Nephron (organoid): Measurements from ENCODE around the gene PTPA.
"Not testable (repeated sequence)": the region's sequence is repeated elsewhere in the genome, so short reads cannot be mapped to it uniquely, and the experiment has no call there.

Source experiments
- H3K27ac Mint-ChIP-seq, 3 experiments: 2 replicates each; pipeline ENCODE4 v1.8.0; 2020; ENCODE audit warnings: mixed read lengths in 3 of 3, mild to moderate bottlenecking in 2 of 3, moderate library complexity in 1 of 3
- H3K27me3 Mint-ChIP-seq: 2 replicates; pipeline ENCODE4 v1.8.0; 2021; ENCODE audit warnings: low read depth, mild to moderate bottlenecking, moderate library complexity, mixed read lengths
- H3K36me3 Mint-ChIP-seq: 2 replicates; pipeline ENCODE4 v1.8.0; 2020; ENCODE audit warnings: low read depth, mixed read lengths
- H3K4me1 Mint-ChIP-seq: 2 replicates; pipeline ENCODE4 v1.8.0; 2020; ENCODE audit warnings: mixed read lengths
- H3K4me3 Mint-ChIP-seq, 3 experiments: 2 replicates each; pipeline ENCODE4 v1.8.0; 2020; ENCODE audit warnings: mild to moderate bottlenecking in 3 of 3, mixed read lengths in 3 of 3, moderate library complexity in 2 of 3
- H3K9me3 Mint-ChIP-seq: 2 replicates; pipeline ENCODE4 v1.8.0; 2020; ENCODE audit warnings: mixed read lengths
- TF ChIP-seq, protein P1 (sequence below), 3 experiments: fragments of 200-600 bp; sonication (generic); IDR thresholded peaks; one replicate each; pipeline ENCODE4 v1.5.0; 2021; ENCODE audit warnings: antibody characterized with exemption in 3 of 3; ENCODE audit not compliant: unreplicated experiment in 3 of 3

PTPA gene

GRCh38 chr9:129160712-129161533 lies 49.7 kb downstream of the PTPA start:
- peaks cover 4% of the 10 kb centered on the region for H3K36me3 Mint-ChIP-seq
- H3K4me1 Mint-ChIP-seq: peaks cover 9% of the 10 kb centered on the region
- H3K27me3 Mint-ChIP-seq: no peaks in the 10 kb centered on the region
- peaks cover 3% of the 10 kb centered on the region for H3K9me3 Mint-ChIP-seq
- TF ChIP-seq, protein P1, sequence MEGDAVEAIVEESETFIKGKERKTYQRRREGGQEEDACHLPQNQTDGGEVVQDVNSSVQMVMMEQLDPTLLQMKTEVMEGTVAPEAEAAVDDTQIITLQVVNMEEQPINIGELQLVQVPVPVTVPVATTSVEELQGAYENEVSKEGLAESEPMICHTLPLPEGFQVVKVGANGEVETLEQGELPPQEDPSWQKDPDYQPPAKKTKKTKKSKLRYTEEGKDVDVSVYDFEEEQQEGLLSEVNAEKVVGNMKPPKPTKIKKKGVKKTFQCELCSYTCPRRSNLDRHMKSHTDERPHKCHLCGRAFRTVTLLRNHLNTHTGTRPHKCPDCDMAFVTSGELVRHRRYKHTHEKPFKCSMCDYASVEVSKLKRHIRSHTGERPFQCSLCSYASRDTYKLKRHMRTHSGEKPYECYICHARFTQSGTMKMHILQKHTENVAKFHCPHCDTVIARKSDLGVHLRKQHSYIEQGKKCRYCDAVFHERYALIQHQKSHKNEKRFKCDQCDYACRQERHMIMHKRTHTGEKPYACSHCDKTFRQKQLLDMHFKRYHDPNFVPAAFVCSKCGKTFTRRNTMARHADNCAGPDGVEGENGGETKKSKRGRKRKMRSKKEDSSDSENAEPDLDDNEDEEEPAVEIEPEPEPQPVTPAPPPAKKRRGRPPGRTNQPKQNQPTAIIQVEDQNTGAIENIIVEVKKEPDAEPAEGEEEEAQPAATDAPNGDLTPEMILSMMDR (IDR thresholded peaks at IDR 0.05; ENCODE audit: unreplicated experiment in 3 of 3): no peak
- peak overlapping the region in 2 of 3 experiments; percentile 9 to 26 for H3K27ac Mint-ChIP-seq
- no peak overlapping the region for H3K4me3 Mint-ChIP-seq

GRCh38 chr9:129161534-129161837 lies 50.3 kb downstream of the PTPA start:
- TF ChIP-seq, protein P1 (IDR thresholded peaks at IDR 0.05; ENCODE audit: unreplicated experiment in 3 of 3): no peak
- no peaks in the 10 kb centered on the region for H3K27me3 Mint-ChIP-seq
- H3K36me3 Mint-ChIP-seq: peaks cover 4% of the 10 kb centered on the region
- no peak overlapping the region for H3K4me3 Mint-ChIP-seq
- H3K9me3 Mint-ChIP-seq: peaks cover 3% of the 10 kb centered on the region
- H3K4me1 Mint-ChIP-seq: peaks cover 13% of the 10 kb centered on the region
- H3K27ac Mint-ChIP-seq: peak overlapping the region in 2 of 3 experiments; percentile 9 to 26

GRCh38 chr9:129162497-129163197 lies 51.4 kb downstream of the PTPA start:
- TF ChIP-seq, protein P1 (IDR thresholded peaks at IDR 0.05; ENCODE audit: unreplicated experiment in 3 of 3): no peak
- H3K27me3 Mint-ChIP-seq: no peaks in the 10 kb centered on the region
- no peak overlapping the region for H3K27ac Mint-ChIP-seq
- H3K36me3 Mint-ChIP-seq: peaks cover 4% of the 10 kb centered on the region
- H3K4me3 Mint-ChIP-seq: no peak overlapping the region
- peaks cover 3% of the 10 kb centered on the region for H3K9me3 Mint-ChIP-seq
- peaks cover 23% of the 10 kb centered on the region for H3K4me1 Mint-ChIP-seq

- not testable (repeated sequence) for H3K4me3 Mint-ChIP-seq, H3K27me3 Mint-ChIP-seq, H3K36me3 Mint-ChIP-seq, H3K9me3 Mint-ChIP-seq
- Mint-ChIP-seq H3K4me1 (peaks cover 29% of the 10 kb centered on the region), H3K27ac (peak overlapping the region in 1 of 3 experiments; percentile 98)
These were observed 52.0 kb downstream of the PTPA start for GRCh38 chr9:129163198-129163670.

DNA sequence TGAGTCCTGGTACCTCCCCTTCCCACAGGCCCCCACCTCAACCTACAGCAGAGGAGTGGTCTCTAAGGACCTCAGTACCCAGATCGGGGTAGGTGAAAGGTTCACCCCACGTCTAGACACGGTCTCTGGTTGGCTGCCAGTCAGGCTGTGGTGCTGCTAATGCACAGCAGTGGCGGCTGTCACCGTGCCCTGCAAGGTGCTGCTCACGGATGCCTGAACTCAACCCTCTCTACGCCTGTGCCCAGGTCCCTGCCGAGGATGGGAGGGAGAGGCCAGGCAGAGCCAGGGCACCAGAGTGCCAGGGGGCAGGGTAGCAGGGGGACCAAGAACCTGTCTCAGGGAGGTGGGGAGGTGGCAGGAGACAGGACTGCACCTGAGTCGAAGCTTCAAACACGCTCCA lies 52.5 kb downstream of the PTPA start:
- H3K4me3 Mint-ChIP-seq: no peak overlapping the region
- TF ChIP-seq, protein P1 (IDR thresholded peaks at IDR 0.05; ENCODE audit: unreplicated experiment in 3 of 3): no peak
- peaks cover 29% of the 10 kb centered on the region for H3K4me1 Mint-ChIP-seq
- peaks cover 4% of the 10 kb centered on the region for H3K36me3 Mint-ChIP-seq
- H3K27me3 Mint-ChIP-seq: no peaks in the 10 kb centered on the region
- H3K27ac Mint-ChIP-seq: peak overlapping the region in 2 of 3 experiments; percentile 97 to 98
- H3K9me3 Mint-ChIP-seq: peaks cover 3% of the 10 kb centered on the region

DNA sequence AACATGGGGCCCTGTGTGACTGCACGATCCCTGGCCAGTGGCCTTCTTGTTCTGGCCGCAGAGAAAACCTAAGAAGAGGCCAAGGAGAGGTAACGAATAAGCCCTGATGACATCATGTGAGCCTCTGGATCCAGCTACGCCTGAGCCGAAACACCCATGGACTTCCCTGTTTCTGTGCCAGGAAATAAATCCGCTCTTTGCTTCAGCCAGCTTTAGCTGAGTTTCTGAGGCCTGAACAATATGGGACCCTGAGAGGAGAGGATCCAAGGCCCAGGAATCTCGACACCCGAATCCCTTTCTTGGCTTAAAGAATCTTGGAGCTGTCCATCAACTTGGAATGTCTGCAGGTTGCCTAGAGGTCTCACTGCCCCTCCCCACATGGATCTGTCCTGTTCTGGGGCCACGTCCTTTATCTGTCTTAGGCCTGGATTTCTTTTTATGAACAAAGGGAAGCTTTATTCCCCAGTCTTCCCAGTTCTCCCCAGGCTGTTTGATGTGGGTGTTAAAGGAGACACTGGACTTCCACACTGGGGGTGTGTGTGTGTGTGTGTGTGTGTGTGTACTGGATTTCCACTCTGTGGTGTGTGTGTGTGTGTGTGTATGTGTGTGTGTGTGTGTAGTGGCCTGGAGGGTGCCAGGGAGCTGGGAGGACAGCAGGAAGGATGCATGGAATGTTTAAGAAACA lies 53.2 kb downstream of the PTPA start:
- H3K27ac Mint-ChIP-seq: peak overlapping the region; percentile 69 to 98 (median 97)
- H3K27me3 Mint-ChIP-seq: no peaks in the 10 kb centered on the region
- H3K9me3 Mint-ChIP-seq: peaks cover 3% of the 10 kb centered on the region
- H3K4me1 Mint-ChIP-seq: peaks cover 29% of the 10 kb centered on the region
- TF ChIP-seq, protein P1 (IDR thresholded peaks at IDR 0.05; ENCODE audit: unreplicated experiment in 3 of 3): no peak
- no peak overlapping the region for H3K4me3 Mint-ChIP-seq
- peaks cover 4% of the 10 kb centered on the region for H3K36me3 Mint-ChIP-seq
